ENCODE data around the gene ZNF512B.
"Not testable (repeated sequence)": the region's sequence is repeated elsewhere in the genome, so short reads cannot be mapped to it uniquely, and the experiment has no call there.

Gene ZNF512B, protein sequence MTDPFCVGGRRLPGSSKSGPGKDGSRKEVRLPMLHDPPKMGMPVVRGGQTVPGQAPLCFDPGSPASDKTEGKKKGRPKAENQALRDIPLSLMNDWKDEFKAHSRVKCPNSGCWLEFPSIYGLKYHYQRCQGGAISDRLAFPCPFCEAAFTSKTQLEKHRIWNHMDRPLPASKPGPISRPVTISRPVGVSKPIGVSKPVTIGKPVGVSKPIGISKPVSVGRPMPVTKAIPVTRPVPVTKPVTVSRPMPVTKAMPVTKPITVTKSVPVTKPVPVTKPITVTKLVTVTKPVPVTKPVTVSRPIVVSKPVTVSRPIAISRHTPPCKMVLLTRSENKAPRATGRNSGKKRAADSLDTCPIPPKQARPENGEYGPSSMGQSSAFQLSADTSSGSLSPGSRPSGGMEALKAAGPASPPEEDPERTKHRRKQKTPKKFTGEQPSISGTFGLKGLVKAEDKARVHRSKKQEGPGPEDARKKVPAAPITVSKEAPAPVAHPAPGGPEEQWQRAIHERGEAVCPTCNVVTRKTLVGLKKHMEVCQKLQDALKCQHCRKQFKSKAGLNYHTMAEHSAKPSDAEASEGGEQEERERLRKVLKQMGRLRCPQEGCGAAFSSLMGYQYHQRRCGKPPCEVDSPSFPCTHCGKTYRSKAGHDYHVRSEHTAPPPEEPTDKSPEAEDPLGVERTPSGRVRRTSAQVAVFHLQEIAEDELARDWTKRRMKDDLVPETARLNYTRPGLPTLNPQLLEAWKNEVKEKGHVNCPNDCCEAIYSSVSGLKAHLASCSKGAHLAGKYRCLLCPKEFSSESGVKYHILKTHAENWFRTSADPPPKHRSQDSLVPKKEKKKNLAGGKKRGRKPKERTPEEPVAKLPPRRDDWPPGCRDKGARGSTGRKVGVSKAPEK

DNA sequence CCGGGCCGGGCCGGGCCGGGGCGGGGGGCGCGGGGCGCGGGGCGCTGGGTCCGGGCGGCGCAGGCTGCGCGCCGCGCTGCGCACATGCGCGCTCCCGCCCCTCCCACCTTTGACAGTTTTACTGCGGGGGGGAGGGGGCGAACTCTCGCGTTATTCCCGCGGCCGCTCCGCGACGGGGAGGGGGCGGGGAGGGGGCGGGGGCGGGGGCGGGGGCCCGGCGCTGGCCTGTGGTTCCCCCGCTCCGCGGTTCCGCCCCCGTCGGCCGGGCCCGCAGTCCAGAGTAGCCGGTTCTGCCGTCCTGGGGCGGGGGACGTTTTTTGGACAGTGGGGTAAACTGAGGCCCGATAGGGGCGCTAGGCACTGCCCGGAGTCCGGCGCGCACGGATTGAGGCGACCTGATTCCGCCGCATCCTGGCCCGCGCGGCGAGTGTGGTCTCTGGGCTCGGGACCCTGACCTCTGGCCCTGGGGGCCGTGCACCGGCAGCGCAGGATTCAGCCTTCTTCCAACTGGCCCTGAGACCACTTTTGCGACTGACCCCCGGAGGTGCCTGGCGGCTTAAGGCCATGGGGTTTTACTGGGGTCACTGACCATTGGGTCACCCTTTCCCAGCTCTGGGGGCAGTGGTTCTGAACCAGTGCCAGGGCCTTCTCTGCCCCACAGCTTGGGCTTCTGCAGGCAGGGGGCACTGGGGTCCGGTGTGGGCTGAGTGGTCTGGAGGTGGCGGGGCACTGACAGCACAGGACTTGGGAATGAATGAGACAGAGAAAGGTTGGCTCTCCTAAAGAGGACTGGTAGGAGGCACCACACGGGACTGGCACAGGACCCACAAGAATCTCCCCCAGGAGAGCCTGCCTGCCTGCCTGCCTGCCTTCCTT lies at the start of gene ZNF512B:
ZNF512B (minus strand) TSS at position 93 of the 876 bp plus-strand sequence. CDS start 1,980 bp downstream, outside the sequence.
- TF ChIP-seq, protein P1, sequence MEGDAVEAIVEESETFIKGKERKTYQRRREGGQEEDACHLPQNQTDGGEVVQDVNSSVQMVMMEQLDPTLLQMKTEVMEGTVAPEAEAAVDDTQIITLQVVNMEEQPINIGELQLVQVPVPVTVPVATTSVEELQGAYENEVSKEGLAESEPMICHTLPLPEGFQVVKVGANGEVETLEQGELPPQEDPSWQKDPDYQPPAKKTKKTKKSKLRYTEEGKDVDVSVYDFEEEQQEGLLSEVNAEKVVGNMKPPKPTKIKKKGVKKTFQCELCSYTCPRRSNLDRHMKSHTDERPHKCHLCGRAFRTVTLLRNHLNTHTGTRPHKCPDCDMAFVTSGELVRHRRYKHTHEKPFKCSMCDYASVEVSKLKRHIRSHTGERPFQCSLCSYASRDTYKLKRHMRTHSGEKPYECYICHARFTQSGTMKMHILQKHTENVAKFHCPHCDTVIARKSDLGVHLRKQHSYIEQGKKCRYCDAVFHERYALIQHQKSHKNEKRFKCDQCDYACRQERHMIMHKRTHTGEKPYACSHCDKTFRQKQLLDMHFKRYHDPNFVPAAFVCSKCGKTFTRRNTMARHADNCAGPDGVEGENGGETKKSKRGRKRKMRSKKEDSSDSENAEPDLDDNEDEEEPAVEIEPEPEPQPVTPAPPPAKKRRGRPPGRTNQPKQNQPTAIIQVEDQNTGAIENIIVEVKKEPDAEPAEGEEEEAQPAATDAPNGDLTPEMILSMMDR (conservative IDR thresholded peaks at IDR 0.05; ENCODE audit: low read depth, low read length), result no peak
- peak within 1 kb of the TSS; percentile 50; the same call in 1 of the 2 replicates for H2AFZ ChIP-seq (ENCODE audit: low read depth)
- H3K9ac ChIP-seq, result peak within 1 kb of the TSS; percentile 87
- H3K4me3 ChIP-seq (IDR thresholded peaks at IDR 0.05; ENCODE audit: insufficient read depth, low read depth, low read length), result no peak within 1 kb of the TSS
- H3K27me3 ChIP-seq (ENCODE audit: insufficient read depth, low read depth), result peaks cover 11% of the 10 kb centered on the region; the same call in 1 of the 2 replicates
- peak within 1 kb of the TSS; percentile 32; the same call in 1 of the 2 replicates for H3K27ac ChIP-seq
- H4K20me1 ChIP-seq (ENCODE audit: insufficient read depth), result no peaks in the 10 kb centered on the region
- peaks cover 22% of the 10 kb centered on the region for H3K4me1 ChIP-seq (ENCODE audit: low read depth, poor library complexity, severe bottlenecking)
- peak within 1 kb of the TSS; percentile 97 for H3K4me2 ChIP-seq
- peaks cover 15% of the 10 kb centered on the region for H3K79me2 ChIP-seq (ENCODE audit: insufficient read depth, low read depth)
- no peaks in the 10 kb centered on the region for H3K36me3 ChIP-seq (ENCODE audit: insufficient read depth)

DNA sequence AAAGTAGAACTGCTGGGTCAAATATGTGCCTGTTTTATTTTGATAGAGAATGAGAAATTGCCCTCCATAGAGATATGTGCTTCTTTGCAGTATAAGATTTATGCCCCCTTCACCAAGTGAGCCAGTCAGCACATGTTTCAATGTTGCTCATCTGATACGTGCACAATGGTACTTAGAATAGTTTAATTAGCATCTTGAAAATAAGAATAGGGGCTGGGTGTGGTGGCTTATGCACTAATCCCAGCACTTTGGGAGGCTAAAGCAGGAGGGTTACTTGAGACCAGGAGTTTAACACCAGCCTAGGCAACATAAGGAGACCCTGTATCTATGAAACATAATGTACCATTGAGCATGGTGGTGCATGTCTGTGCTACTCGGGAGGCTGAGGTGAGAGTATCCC lies 45.9 kb upstream of the ZNF512B start:
- Histone ChIP-seq H3K36me3 (ENCODE audit: insufficient read depth) (peaks cover 8% of the 10 kb centered on the region; the same call in 1 of the 2 replicates), H3K79me2 (ENCODE audit: insufficient read depth, low read depth) (no peaks in the 10 kb centered on the region), H3K4me1 (ENCODE audit: low read depth, poor library complexity, severe bottlenecking) (no peaks in the 10 kb centered on the region), H3K27me3 (ENCODE audit: insufficient read depth, low read depth) (no peaks in the 10 kb centered on the region), H2AFZ (ENCODE audit: low read depth) (no peak overlapping the region), H3K4me3 (IDR thresholded peaks at IDR 0.05; ENCODE audit: insufficient read depth, low read depth, low read length) (no peak overlapping the region), H3K27ac (no peak overlapping the region), H3K4me2 (no peak overlapping the region), H3K9ac (no peak overlapping the region), H4K20me1 (ENCODE audit: insufficient read depth) (no peaks in the 10 kb centered on the region)
- TF ChIP-seq, protein P1 (conservative IDR thresholded peaks at IDR 0.05; ENCODE audit: low read depth, low read length), result no peak

DNA sequence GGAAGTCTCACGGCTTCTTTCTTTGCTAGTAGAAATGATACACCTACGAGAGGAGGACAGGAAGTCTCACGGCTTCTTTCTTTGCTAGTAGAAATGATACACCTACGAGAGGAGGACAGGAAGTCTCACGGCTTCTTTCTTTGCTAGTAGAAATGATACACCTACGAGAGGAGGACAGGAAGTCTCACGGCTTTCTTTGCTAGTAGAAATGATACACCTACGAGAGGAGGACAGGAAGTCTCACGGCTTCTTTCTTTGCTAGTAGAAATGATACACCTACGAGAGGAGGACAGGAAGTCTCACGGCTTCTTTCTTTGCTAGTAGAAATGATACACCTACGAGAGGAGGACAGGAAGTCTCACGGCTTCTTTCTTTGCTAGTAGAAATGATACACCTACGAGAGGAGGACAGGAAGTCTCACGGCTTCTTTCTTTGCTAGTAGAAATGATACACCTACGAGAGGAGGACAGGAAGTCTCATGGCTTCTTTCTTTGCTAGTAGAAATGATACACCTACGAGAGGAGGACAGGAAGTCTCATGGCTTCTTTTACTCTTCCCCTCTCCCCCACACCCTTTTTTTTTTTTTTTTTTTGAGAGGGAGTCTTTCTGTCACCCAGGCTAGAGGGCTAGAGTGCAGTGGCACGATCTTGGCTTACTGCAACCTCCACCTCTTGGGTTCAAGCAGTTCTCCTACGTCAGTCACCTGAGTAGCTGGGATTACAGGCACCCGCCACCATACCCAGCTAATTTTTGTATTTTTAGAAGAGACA lies 42.8 kb upstream of the ZNF512B start:
- peaks cover 22% of the 10 kb centered on the region; the same call in 1 of the 2 replicates for H3K36me3 ChIP-seq (ENCODE audit: insufficient read depth)
- H3K4me3 ChIP-seq (IDR thresholded peaks at IDR 0.05; ENCODE audit: insufficient read depth, low read depth, low read length); H3K27me3 ChIP-seq (ENCODE audit: insufficient read depth, low read depth); H3K79me2 ChIP-seq (ENCODE audit: insufficient read depth, low read depth); H3K9ac ChIP-seq; H4K20me1 ChIP-seq (ENCODE audit: insufficient read depth); H2AFZ ChIP-seq (ENCODE audit: low read depth); H3K4me2 ChIP-seq; H3K27ac ChIP-seq; H3K4me1 ChIP-seq (ENCODE audit: low read depth, poor library complexity, severe bottlenecking): not testable (repeated sequence)

DNA sequence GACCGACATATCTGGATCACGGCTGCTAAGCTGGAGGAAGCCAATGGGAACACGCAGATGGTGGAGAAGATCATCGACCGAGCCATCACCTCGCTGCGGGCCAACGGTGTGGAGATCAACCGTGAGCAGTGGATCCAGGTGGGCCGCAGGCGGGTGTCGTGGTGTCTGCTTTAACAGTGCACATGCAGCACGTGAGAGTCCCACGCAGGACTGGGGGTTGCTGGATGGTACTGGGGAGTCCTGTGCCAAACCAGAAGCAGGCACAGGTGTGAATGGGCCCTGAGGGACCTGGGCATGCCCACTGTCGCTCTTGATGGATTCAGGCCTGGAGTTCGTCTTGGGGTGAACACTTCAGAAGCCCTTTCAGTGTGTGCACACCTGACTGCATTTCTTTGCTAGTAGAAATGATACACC lies 41.6 kb upstream of the ZNF512B start:
- Histone ChIP-seq H3K4me1 (ENCODE audit: low read depth, poor library complexity, severe bottlenecking) (no peaks in the 10 kb centered on the region), H3K9ac (no peak overlapping the region), H3K27ac (no peak overlapping the region), H3K27me3 (ENCODE audit: insufficient read depth, low read depth) (no peaks in the 10 kb centered on the region), H3K4me3 (IDR thresholded peaks at IDR 0.05; ENCODE audit: insufficient read depth, low read depth, low read length) (no peak overlapping the region), H3K4me2 (no peak overlapping the region), H3K36me3 (ENCODE audit: insufficient read depth) (peaks cover 22% of the 10 kb centered on the region; the same call in 1 of the 2 replicates), H2AFZ (ENCODE audit: low read depth) (no peak overlapping the region), H4K20me1 (ENCODE audit: insufficient read depth) (no peaks in the 10 kb centered on the region), H3K79me2 (ENCODE audit: insufficient read depth, low read depth) (no peaks in the 10 kb centered on the region)
- TF ChIP-seq, protein P1 (conservative IDR thresholded peaks at IDR 0.05; ENCODE audit: low read depth, low read length), result no peak
